ENCODE data around the gene SPIRE1.

Gene SPIRE1

DNA sequence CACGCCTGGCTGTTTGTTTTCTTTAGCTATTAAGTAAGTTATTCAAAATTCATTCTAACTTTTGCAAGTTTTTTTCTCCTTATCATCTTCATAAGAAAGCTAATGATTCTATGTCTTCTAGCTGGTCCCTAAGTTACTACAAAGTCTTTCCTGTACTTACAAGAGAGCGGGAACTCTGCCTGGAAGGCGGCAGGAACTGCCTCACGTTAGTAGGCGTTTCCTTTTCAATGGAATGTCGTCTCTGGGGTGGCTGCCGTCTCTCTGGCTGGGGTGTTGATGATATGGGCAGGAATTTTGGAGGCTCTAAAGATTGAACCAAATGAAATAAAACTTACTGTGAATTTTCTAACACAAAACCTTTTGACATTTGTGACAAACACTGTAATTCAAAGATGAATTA, 194.7 kb downstream of the SPIRE1 start:
- DNase-seq (ENCODE audit: low spot score) = no peak
- Mint-ChIP-seq H3K27ac (no peak overlapping the region), H3K9me3 (no peaks in the 10 kb centered on the region), H3K36me3 (ENCODE audit: low read depth) (no peaks in the 10 kb centered on the region), H3K27me3 (ENCODE audit: low read depth) (no peaks in the 10 kb centered on the region), H3K4me1 (ENCODE audit: low read depth) (peaks cover 4% of the 10 kb centered on the region), H3K4me3 (no peak overlapping the region)

DNA sequence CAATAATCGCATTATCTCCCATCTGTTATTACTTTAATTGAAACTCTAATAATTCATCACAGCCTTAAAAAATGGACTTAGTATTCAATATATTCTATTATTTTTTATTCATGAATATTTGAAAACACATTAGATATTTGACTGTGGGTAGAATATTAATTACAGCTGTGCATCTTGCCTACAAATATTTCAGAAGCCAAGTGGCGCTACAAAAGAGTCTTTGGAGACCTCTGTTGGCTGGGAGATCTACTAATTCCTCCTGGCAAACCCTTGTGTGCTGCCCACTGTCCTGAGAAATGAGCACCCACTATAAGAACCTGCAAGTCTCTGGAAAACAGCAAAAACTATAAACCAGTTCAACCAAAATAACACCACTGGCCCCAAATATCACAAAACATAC, 195.7 kb downstream of the SPIRE1 start:
- H3K9me3 Mint-ChIP-seq = no peaks in the 10 kb centered on the region
- DNase-seq (ENCODE audit: low spot score) = no peak
- no peaks in the 10 kb centered on the region for H3K36me3 Mint-ChIP-seq (ENCODE audit: low read depth)
- H3K27ac Mint-ChIP-seq = no peak overlapping the region
- no peaks in the 10 kb centered on the region for H3K27me3 Mint-ChIP-seq (ENCODE audit: low read depth)
- peaks cover 4% of the 10 kb centered on the region for H3K4me1 Mint-ChIP-seq (ENCODE audit: low read depth)
- no peak overlapping the region for H3K4me3 Mint-ChIP-seq

- H3K4me3 Mint-ChIP-seq = no peak overlapping the region
- no peaks in the 10 kb centered on the region for H3K27me3 Mint-ChIP-seq (ENCODE audit: low read depth)
- peaks cover 4% of the 10 kb centered on the region for H3K4me1 Mint-ChIP-seq (ENCODE audit: low read depth)
- no peaks in the 10 kb centered on the region for H3K36me3 Mint-ChIP-seq (ENCODE audit: low read depth)
- no peak for DNase-seq (ENCODE audit: low spot score)
- no peak overlapping the region for H3K27ac Mint-ChIP-seq
- H3K9me3 Mint-ChIP-seq = no peaks in the 10 kb centered on the region
Observed at GRCh38 chr18:12461326-12461725, 196.6 kb downstream of the SPIRE1 start.

DNA sequence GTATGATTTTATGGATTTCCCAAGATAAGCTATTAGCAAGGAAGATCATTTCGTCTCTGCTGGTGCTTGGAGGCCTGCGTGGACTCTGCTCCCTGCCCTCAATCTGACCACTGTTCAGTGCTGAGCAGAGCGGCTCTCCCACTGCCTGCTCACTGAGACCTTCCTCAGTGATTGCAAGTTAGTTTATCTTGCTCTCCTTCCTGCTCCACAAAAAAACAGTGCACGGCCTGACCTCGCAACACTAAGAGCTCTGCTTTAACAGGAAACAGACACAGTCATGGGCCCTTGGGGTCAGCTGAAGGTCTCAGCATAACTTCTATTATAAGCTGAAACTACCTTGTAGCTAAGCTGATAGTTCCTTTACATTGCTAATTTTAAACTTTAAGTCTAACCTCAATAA, 197.0 kb downstream of the SPIRE1 start:
- no peak overlapping the region for H3K4me3 Mint-ChIP-seq
- H3K27ac Mint-ChIP-seq = no peak overlapping the region
- peaks cover 4% of the 10 kb centered on the region for H3K4me1 Mint-ChIP-seq (ENCODE audit: low read depth)
- no peaks in the 10 kb centered on the region for H3K27me3 Mint-ChIP-seq (ENCODE audit: low read depth)
- H3K36me3 Mint-ChIP-seq (ENCODE audit: low read depth) = no peaks in the 10 kb centered on the region
- no peak for DNase-seq (ENCODE audit: low spot score)
- H3K9me3 Mint-ChIP-seq = no peaks in the 10 kb centered on the region

GRCh38 chr18:12458771-12459170, 199.1 kb downstream of the SPIRE1 start:
- Mint-ChIP-seq H3K4me3 (no peak overlapping the region), H3K4me1 (ENCODE audit: low read depth) (peaks cover 4% of the 10 kb centered on the region)

DNA sequence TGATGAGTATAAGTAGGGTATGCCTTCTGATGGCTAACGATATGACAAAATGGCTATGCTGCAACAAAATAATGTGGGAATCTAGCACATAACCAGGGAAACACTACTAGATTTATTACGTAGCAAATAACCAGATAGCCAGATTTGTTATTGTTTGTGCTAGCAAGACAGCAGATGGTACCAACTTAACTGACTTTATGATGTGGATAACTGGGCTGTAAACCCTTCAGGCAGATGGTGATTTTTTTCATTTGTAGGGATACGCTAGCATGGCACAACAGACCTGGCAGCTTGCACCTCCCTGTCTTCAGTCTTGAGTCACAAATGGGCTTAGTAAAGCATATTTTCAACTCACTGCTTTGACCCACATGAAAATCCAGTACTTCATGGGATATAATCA, 201.5 kb downstream of the SPIRE1 start:
- H3K9me3 Mint-ChIP-seq = no peaks in the 10 kb centered on the region
- H3K4me1 Mint-ChIP-seq (ENCODE audit: low read depth) = peaks cover 4% of the 10 kb centered on the region
- no peak overlapping the region for H3K27ac Mint-ChIP-seq
- no peaks in the 10 kb centered on the region for H3K36me3 Mint-ChIP-seq (ENCODE audit: low read depth)
- no peak overlapping the region for H3K4me3 Mint-ChIP-seq
- no peaks in the 10 kb centered on the region for H3K27me3 Mint-ChIP-seq (ENCODE audit: low read depth)
- no peak for DNase-seq (ENCODE audit: low spot score)

More at GRCh38 chr18:12458771-12459170, 199.1 kb downstream of the SPIRE1 start:
- H3K36me3 Mint-ChIP-seq (ENCODE audit: low read depth) = no peaks in the 10 kb centered on the region
- DNase-seq (ENCODE audit: low spot score) = no peak
- H3K27ac Mint-ChIP-seq = no peak overlapping the region
- no peaks in the 10 kb centered on the region for H3K9me3 Mint-ChIP-seq
- no peaks in the 10 kb centered on the region for H3K27me3 Mint-ChIP-seq (ENCODE audit: low read depth)

GRCh38 chr18:12455496-12455895, 202.4 kb downstream of the SPIRE1 start:
- Mint-ChIP-seq H3K9me3 (no peaks in the 10 kb centered on the region), H3K4me3 (no peak overlapping the region), H3K36me3 (ENCODE audit: low read depth) (no peaks in the 10 kb centered on the region), H3K27ac (no peak overlapping the region), H3K27me3 (ENCODE audit: low read depth) (no peaks in the 10 kb centered on the region), H3K4me1 (ENCODE audit: low read depth) (no peaks in the 10 kb centered on the region)
- no peak for DNase-seq (ENCODE audit: low spot score)

- no peaks in the 10 kb centered on the region for H3K27me3 Mint-ChIP-seq (ENCODE audit: low read depth)
- H3K4me1 Mint-ChIP-seq (ENCODE audit: low read depth) = no peaks in the 10 kb centered on the region
- no peaks in the 10 kb centered on the region for H3K36me3 Mint-ChIP-seq (ENCODE audit: low read depth)
- DNase-seq (ENCODE audit: low spot score) = no peak
- H3K4me3 Mint-ChIP-seq = no peak overlapping the region
- H3K27ac Mint-ChIP-seq = no peak overlapping the region
- no peaks in the 10 kb centered on the region for H3K9me3 Mint-ChIP-seq
Observed at GRCh38 chr18:12452784-12453183, 205.1 kb downstream of the SPIRE1 start.

DNA sequence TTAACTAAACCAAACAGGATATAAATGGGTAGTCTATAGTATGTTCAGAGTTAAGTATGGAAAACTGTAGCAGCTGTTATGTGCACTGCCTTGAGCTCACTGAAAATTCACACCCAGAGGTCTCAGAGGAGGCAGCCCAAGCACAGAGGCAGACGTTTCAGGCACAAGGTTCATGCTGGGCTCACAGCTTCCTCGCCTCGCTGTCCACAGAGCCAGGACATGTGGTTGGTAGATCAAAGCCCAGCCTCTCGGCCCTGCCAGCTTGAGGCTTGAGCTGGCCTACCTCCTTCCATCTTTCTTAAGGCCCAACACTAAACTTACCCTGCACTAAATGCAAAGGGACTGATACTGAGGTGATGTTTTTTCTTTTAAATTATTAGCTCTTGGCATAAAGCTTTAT, 206.5 kb downstream of the SPIRE1 start:
- Mint-ChIP-seq H3K27me3 (ENCODE audit: low read depth) (no peaks in the 10 kb centered on the region), H3K36me3 (ENCODE audit: low read depth) (no peaks in the 10 kb centered on the region), H3K27ac (no peak overlapping the region), H3K4me1 (ENCODE audit: low read depth) (no peaks in the 10 kb centered on the region), H3K9me3 (no peaks in the 10 kb centered on the region), H3K4me3 (no peak overlapping the region)
- DNase-seq (ENCODE audit: low spot score) = no peak

DNA sequence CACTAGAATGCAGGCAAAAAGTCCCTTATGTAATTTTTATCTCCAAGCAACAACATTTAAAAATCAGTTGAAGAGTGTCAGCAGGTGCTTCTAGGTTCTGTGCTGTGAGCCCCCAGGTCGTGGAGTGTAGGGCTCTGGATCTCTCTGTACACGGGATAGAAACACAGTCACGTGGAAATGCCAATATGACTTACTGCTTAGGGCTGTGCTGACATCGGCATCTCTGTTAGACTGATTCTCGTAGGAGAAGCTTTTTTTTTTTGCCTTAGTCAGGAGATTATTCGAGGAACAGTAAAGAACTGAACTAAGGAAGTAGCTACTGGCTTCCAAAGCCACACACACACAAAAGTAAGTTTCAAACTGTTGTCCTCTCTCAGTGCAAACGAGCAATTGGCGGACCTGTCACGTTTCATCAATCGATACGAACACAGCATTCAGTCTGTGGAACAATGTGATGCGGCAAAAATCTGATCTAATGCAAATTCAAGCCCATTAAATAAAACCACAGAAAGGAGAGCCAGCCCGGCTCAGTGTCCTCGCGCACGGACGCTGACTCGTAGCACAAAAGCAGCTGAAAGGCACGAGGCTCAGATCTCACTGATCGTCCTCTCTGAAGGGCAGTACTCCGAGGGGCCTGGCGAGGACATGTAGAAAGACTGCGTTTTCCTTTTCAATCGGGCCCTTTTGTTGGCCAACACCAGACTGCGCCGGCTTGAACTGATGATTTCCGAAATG, 208.7 kb downstream of the SPIRE1 start:
- Mint-ChIP-seq H3K36me3 (ENCODE audit: low read depth) (peaks cover 2% of the 10 kb centered on the region), H3K27ac (no peak overlapping the region), H3K4me1 (ENCODE audit: low read depth) (no peaks in the 10 kb centered on the region)

DNA sequence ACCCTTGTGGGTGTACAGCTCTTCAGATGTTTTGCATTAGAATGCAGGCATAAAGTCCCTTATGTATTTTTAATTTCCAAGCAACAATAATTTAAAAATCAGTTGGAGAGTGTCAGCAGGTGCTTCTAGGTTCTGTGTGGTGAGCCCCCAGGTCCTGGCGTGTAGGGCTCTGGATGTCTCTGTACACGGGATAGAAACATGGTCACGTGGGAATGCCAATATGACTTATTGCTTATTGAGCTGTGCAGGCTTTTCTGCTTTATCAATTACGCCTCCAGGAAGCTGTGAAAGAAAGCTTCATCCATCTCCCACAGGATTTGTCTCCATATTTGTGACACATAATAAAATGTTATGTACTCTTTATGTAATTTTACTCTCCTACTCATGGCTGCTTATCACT, 212.4 kb downstream of the SPIRE1 start:
- peaks cover 2% of the 10 kb centered on the region for H3K36me3 Mint-ChIP-seq (ENCODE audit: low read depth)
- no peak overlapping the region for H3K4me3 Mint-ChIP-seq
- no peaks in the 10 kb centered on the region for H3K9me3 Mint-ChIP-seq
- no peak for DNase-seq (ENCODE audit: low spot score)
- H3K27ac Mint-ChIP-seq = no peak overlapping the region
- H3K4me1 Mint-ChIP-seq (ENCODE audit: low read depth) = peaks cover 2% of the 10 kb centered on the region
- no peaks in the 10 kb centered on the region for H3K27me3 Mint-ChIP-seq (ENCODE audit: low read depth)

More for the DNA sequence above, 208.7 kb downstream of the SPIRE1 start:
- Mint-ChIP-seq H3K4me3 (no peak overlapping the region), H3K9me3 (no peaks in the 10 kb centered on the region), H3K27me3 (ENCODE audit: low read depth) (no peaks in the 10 kb centered on the region)
- no peak for DNase-seq (ENCODE audit: low spot score)

DNA sequence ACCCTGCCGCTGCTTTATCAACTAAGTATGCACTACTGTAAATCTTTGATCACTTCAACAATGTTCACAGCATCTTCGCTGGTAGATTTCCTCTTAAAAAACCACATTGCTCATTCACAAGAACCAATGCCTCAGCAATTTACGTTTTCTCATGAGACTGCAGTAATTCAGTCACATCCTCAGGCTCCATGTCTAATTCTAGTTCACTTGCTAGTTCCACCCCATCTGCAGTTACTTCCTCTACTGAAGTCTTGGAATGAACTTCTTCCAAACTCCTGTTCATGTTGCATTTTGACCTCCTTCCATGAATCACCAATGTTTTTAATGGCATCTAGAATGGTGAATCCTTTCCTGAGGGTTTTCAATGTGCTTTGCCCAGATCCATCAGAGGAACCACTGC, 214.4 kb downstream of the SPIRE1 start:
- no peak for DNase-seq (ENCODE audit: low spot score)
- peaks cover 2% of the 10 kb centered on the region for H3K36me3 Mint-ChIP-seq (ENCODE audit: low read depth)
- H3K27ac Mint-ChIP-seq = no peak overlapping the region
- no peak overlapping the region for H3K4me3 Mint-ChIP-seq
- H3K9me3 Mint-ChIP-seq = no peaks in the 10 kb centered on the region
- H3K4me1 Mint-ChIP-seq (ENCODE audit: low read depth) = peaks cover 2% of the 10 kb centered on the region
- H3K27me3 Mint-ChIP-seq (ENCODE audit: low read depth) = no peaks in the 10 kb centered on the region

GRCh38 chr18:12442946-12443345, 215.0 kb downstream of the SPIRE1 start:
- Mint-ChIP-seq H3K27ac (no peak overlapping the region), H3K36me3 (ENCODE audit: low read depth) (peaks cover 2% of the 10 kb centered on the region), H3K4me1 (ENCODE audit: low read depth) (peaks cover 2% of the 10 kb centered on the region), H3K27me3 (ENCODE audit: low read depth) (no peaks in the 10 kb centered on the region), H3K4me3 (no peak overlapping the region), H3K9me3 (no peaks in the 10 kb centered on the region)
- DNase-seq (ENCODE audit: low spot score) = no peak

GRCh38 chr18:12441475-12442034, 216.4 kb downstream of the SPIRE1 start:
- DNase-seq (ENCODE audit: low spot score) = no peak
- Mint-ChIP-seq H3K9me3 (no peaks in the 10 kb centered on the region), H3K27ac (no peak overlapping the region), H3K4me1 (ENCODE audit: low read depth) (peaks cover 2% of the 10 kb centered on the region), H3K4me3 (no peak overlapping the region), H3K27me3 (ENCODE audit: low read depth) (no peaks in the 10 kb centered on the region), H3K36me3 (ENCODE audit: low read depth) (peaks cover 2% of the 10 kb centered on the region)

DNA sequence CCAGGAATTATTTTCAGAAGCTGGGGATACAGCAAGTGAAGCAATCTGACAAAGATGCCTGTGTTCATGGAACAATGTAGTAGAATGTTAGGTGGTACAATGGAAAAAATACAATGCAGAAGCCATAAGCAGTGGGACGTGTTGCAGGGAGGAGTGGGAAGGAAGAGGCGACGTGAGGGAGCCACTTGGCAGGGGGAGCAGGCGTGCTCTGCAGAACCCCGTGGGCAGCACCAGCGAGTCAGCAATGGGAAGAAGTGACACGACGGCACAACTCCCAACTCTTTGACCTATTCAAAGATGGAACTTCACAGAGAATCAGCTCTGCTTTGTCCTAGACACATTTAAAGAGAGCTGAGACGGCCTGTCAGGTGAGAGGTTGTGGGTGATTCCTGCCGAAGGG, 219.7 kb downstream of the SPIRE1 start:
- Mint-ChIP-seq H3K27me3 (ENCODE audit: low read depth) (no peaks in the 10 kb centered on the region), H3K27ac (no peak overlapping the region), H3K36me3 (ENCODE audit: low read depth) (no peaks in the 10 kb centered on the region), H3K4me3 (no peak overlapping the region), H3K4me1 (ENCODE audit: low read depth) (no peaks in the 10 kb centered on the region), H3K9me3 (no peaks in the 10 kb centered on the region)
- no peak for DNase-seq (ENCODE audit: low spot score)

All from T-helper 2 cell treated with Interferon-gamma antibody and Interleukin-4, amounts not matched to agents 5 μg/mL and 100 μg/mL, for 36 hours (primary cell).